ENCODE results near the gene REM2. TPM values are rescaled to one million over a fixed set of nuclear protein-coding genes. Genes with fewer than 3 reads are reported as not detected.
"Not testable (repeated sequence)": the region's sequence is repeated elsewhere in the genome, so short reads cannot be mapped to it uniquely, and the experiment has no call there.

The REM2 gene
- total RNA-seq, 1 donor from 2014 or later: 0.41 TPM

GRCh38 chr14:22850944-22851764 lies 31.9 kb upstream of the REM2 start:
- Histone ChIP-seq H3K36me3 (peaks cover 10% of the 10 kb centered on the region), H3K4me1 (peaks cover 54% of the 10 kb centered on the region), H3K9me3 (no peaks in the 10 kb centered on the region), H3K27ac (peak overlapping the region; percentile 74), H3K27me3 (no peaks in the 10 kb centered on the region), H3K4me3 (no peak overlapping the region)
- DNase-seq (peak; percentile 77), ATAC-seq (peak; percentile 44)
- intact Hi-C loops (cut with DNase I): no loop called here
- TF ChIP-seq, protein P1, sequence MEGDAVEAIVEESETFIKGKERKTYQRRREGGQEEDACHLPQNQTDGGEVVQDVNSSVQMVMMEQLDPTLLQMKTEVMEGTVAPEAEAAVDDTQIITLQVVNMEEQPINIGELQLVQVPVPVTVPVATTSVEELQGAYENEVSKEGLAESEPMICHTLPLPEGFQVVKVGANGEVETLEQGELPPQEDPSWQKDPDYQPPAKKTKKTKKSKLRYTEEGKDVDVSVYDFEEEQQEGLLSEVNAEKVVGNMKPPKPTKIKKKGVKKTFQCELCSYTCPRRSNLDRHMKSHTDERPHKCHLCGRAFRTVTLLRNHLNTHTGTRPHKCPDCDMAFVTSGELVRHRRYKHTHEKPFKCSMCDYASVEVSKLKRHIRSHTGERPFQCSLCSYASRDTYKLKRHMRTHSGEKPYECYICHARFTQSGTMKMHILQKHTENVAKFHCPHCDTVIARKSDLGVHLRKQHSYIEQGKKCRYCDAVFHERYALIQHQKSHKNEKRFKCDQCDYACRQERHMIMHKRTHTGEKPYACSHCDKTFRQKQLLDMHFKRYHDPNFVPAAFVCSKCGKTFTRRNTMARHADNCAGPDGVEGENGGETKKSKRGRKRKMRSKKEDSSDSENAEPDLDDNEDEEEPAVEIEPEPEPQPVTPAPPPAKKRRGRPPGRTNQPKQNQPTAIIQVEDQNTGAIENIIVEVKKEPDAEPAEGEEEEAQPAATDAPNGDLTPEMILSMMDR (IDR thresholded peaks at IDR 0.05): no peak

- intact Hi-C loops (cut with DNase I); DNase-seq; H3K27me3 ChIP-seq: not testable (repeated sequence)
Observed at GRCh38 chr14:22852178-22852577, 30.8 kb upstream of the REM2 start.

GRCh38 chr14:22852599-22852939 lies 30.5 kb upstream of the REM2 start:
- Histone ChIP-seq H3K27ac (no peak overlapping the region), H3K4me3 (no peak overlapping the region), H3K9me3 (no peaks in the 10 kb centered on the region), H3K27me3 (no peaks in the 10 kb centered on the region), H3K36me3 (no peaks in the 10 kb centered on the region), H3K4me1 (peaks cover 48% of the 10 kb centered on the region)
- intact Hi-C loops (cut with DNase I): no loop called here
- TF ChIP-seq, protein P1 (IDR thresholded peaks at IDR 0.05): no peak
- ATAC-seq: no peak
- DNase-seq: no peak

More at GRCh38 chr14:22852178-22852577, 30.8 kb upstream of the REM2 start:
- H3K36me3 ChIP-seq, ATAC-seq, H3K9me3 ChIP-seq, H3K4me3 ChIP-seq: not testable (repeated sequence)
- H3K4me1 ChIP-seq: peaks cover 50% of the 10 kb centered on the region
- peak overlapping the region; percentile 74 for H3K27ac ChIP-seq

GRCh38 chr14:22852940-22853767 lies 29.9 kb upstream of the REM2 start:
- H3K4me3 ChIP-seq: peak overlapping the region; percentile 53
- DNase-seq (peak; percentile 94), ATAC-seq (peak; percentile 94)
- H3K9me3 ChIP-seq: no peaks in the 10 kb centered on the region
- intact Hi-C loops (cut with DNase I): no loop called here
- H3K27ac ChIP-seq: peak overlapping the region; percentile 24
- H3K27me3 ChIP-seq: no peaks in the 10 kb centered on the region
- no peaks in the 10 kb centered on the region for H3K36me3 ChIP-seq
- peaks cover 42% of the 10 kb centered on the region for H3K4me1 ChIP-seq
- TF ChIP-seq, protein P1 (IDR thresholded peaks at IDR 0.05): peak; percentile 91

GRCh38 chr14:22854296-22854695 lies 28.7 kb upstream of the REM2 start:
- H3K27ac ChIP-seq; H3K27me3 ChIP-seq; intact Hi-C loops (cut with DNase I); H3K4me3 ChIP-seq; H3K9me3 ChIP-seq; ATAC-seq; DNase-seq; H3K36me3 ChIP-seq: not testable (repeated sequence)
- peaks cover 35% of the 10 kb centered on the region for H3K4me1 ChIP-seq

DNA sequence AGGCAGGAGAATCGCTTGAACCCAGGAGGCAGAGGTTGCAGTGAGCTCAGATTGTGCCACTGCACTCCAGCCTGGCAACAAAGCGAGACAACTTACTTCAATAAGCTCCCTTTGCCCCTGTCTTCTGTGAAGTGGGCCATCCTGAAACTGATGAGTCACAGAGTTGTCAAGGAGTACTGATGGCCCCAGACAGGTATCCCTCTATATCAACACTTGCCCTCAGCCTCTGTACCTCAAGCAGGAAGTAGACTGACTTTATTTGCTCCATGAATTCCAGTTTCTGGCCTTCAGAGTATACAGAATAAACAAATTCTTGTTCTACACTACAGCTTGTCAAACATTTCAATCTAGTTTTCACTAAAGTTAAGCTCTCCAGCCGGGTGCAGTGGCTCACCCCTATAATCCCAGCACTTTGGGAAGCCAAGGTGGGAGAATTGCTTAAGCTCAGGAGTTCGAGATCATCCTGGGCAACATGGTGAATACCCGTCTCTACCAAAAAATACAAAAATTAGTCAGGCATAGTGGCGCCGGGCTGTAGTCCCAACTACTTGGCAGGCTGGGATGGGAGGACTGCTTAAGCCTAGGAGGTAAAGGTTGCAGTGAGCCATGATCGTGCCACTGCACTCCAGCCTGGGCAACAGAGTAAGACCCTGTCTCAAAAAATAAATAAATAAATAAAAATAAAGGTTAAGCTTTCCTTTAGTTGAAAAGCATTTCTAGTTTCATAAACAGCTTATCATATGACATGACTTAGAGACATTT lies 27.9 kb upstream of the REM2 start:
- H3K36me3 ChIP-seq: no peaks in the 10 kb centered on the region
- ATAC-seq (no peak), DNase-seq (no peak)
- no peaks in the 10 kb centered on the region for H3K9me3 ChIP-seq
- no peaks in the 10 kb centered on the region for H3K27me3 ChIP-seq
- no peak overlapping the region for H3K4me3 ChIP-seq
- no peak overlapping the region for H3K27ac ChIP-seq
- TF ChIP-seq, protein P1 (IDR thresholded peaks at IDR 0.05): no peak
- H3K4me1 ChIP-seq: peaks cover 27% of the 10 kb centered on the region
- intact Hi-C loops (cut with DNase I): loop anchor here (5.0 kb wide), 1 partner anchor 33 kb away; no protein-coding TSS in a partner anchor
